ENCODE results near the gene LRRC74A. TPM values are rescaled to one million over a fixed set of nuclear protein-coding genes. Genes with fewer than 3 reads are reported as not detected.

LRRC74A gene
- total RNA-seq, 1 experiment from 2014 or later: not detected

GRCh38 chr14:76867516-76868453 is 41.6 kb downstream of the LRRC74A start:
- H3K4me1 ChIP-seq (ENCODE audit: insufficient read depth, low read length): peaks cover 3% of the 10 kb centered on the region; the same call in 1 of the 2 replicates
- H3K14ac ChIP-seq (ENCODE audit: insufficient read depth, low read length): no peak overlapping the region; the same call in 1 of the 2 replicates
- H4K20me1 ChIP-seq (ENCODE audit: control insufficient read depth, insufficient read depth, insufficient read length): no peaks in the 10 kb centered on the region
- H3K27ac ChIP-seq (ENCODE audit: insufficient read length, low read depth, low read length): no peak overlapping the region
- H3K4ac ChIP-seq (ENCODE audit: low read depth, low read length): no peak overlapping the region
- no peak overlapping the region for H3K23ac ChIP-seq (ENCODE audit: insufficient read length, low read depth, low read length)
- no peaks in the 10 kb centered on the region for H3K79me2 ChIP-seq (ENCODE audit: insufficient read depth, low read length)
- H4K5ac ChIP-seq (ENCODE audit: insufficient read length, low read depth, low read length): no peak overlapping the region
- H3K79me1 ChIP-seq (ENCODE audit: insufficient read depth, low read depth, low read length, poor library complexity, severe bottlenecking): no peaks in the 10 kb centered on the region
- no peak overlapping the region for H2AK5ac ChIP-seq (ENCODE audit: insufficient read length, low read length)
- H3T11ph ChIP-seq (ENCODE audit: low read length): no peak overlapping the region
- H3K27me3 ChIP-seq (ENCODE audit: insufficient read depth, low read length): no peaks in the 10 kb centered on the region
- no peak overlapping the region; a peak in 1 of 5 replicates for H3K4me3 Mint-ChIP-seq
- no peaks in the 10 kb centered on the region for H3K9me3 ChIP-seq (ENCODE audit: control insufficient read depth, low read depth, low read length)
- no peak overlapping the region for H4K91ac ChIP-seq (ENCODE audit: insufficient read length, low read depth, low read length)
- H2AFZ ChIP-seq (ENCODE audit: low read length): no peak overlapping the region
- peaks cover 10% of the 10 kb centered on the region for H3K27me3 Mint-ChIP-seq (ENCODE audit: low read depth)
- no peaks in the 10 kb centered on the region for H3K36me3 Mint-ChIP-seq (ENCODE audit: insufficient read depth in 1 of 3, low read depth in 3 of 3)
- H2BK120ac ChIP-seq (ENCODE audit: low read depth, low read length, poor library complexity, severe bottlenecking): no peak overlapping the region
- H2BK12ac ChIP-seq (ENCODE audit: insufficient read length, low read depth, low read length): no peak overlapping the region
- no peaks in the 10 kb centered on the region for H3K23me2 ChIP-seq (ENCODE audit: insufficient read length, low read depth, low read length, poor library complexity, severe bottlenecking)
- H2BK5ac ChIP-seq (ENCODE audit: insufficient read length, low read length): no peak overlapping the region
- no peak overlapping the region for H3K18ac ChIP-seq (ENCODE audit: insufficient read length, low read depth, low read length)
- H3K9me3 Mint-ChIP-seq: no peaks in the 10 kb centered on the region
- TF ChIP-seq CTCF (conservative IDR thresholded peaks at IDR 0.05): no peak
- H2BK20ac ChIP-seq (ENCODE audit: low read depth, low read length, poor library complexity, severe bottlenecking): no peak overlapping the region
- no peak overlapping the region for H3K27ac Mint-ChIP-seq
- no peak overlapping the region for H3K4me2 ChIP-seq (ENCODE audit: insufficient read depth, insufficient read length, low read length)
- WGBS (ENCODE audit: extremely low coverage, insufficient read length, low lambda C conversion rate): no CpG with 5 or more reads among the region's 25 CpGs
- no peak overlapping the region for H4K8ac ChIP-seq (replicated peaks; ENCODE audit: insufficient read length, low read depth, low read length)
- DNase-seq: no peak
- peaks cover 24 to 25% of the 10 kb centered on the region in 2 experiments for H3K4me1 Mint-ChIP-seq
- no peak overlapping the region for H3K56ac ChIP-seq (ENCODE audit: insufficient read length, low read depth, low read length)
- H3K9ac ChIP-seq (ENCODE audit: extremely low read depth, insufficient read length, low read length): no peak overlapping the region
- H2BK15ac ChIP-seq (ENCODE audit: low read depth, low read length): no peak overlapping the region

Measured in H9 (cell line).